GM06990 (cell line): Measurements from ENCODE around the gene TNFRSF12A.
A peak's percentile ranks its signal among the peaks of the same experiment; 100 is the strongest.

Source experiments
- DNase-seq: peaks from one replicate; pipeline ENCODE4 v3.0.0-alpha.2; 2011; ENCODE audit not compliant: insufficient read length; ENCODE audit errors: extremely low read depth
- H3K27me3 ChIP-seq: replicated peaks from 2 replicates; pipeline ENCODE4 v1.6.0; 2011; ENCODE audit warnings: low read length; ENCODE audit not compliant: control insufficient read depth, insufficient read depth
- H3K36me3 ChIP-seq: 2 replicates; pipeline ENCODE4 v1.5.1; 2011; ENCODE audit warnings: low read length; ENCODE audit not compliant: control insufficient read depth, insufficient read depth
- H3K4me3 ChIP-seq: replicated peaks from 2 replicates; pipeline ENCODE4 v1.5.1; 2011; ENCODE audit warnings: low read depth, mild to moderate bottlenecking, control low read depth, low read length
- CTCF ChIP-seq: IDR thresholded peaks from 2 replicates; pipeline ENCODE4 v1.5.1; 2011; ENCODE audit warnings: low read length, control low read depth, mild to moderate bottlenecking, inconsistent platforms; ENCODE audit not compliant: insufficient read depth, poor library complexity, severe bottlenecking

Gene TNFRSF12A

GRCh38 chr16:3059041-3059722, 39.0 kb downstream of the TNFRSF12A start:
- peak; percentile 88 for DNase-seq
- peak; percentile 38 for TF ChIP-seq CTCF
- no peaks in the 10 kb centered on the region for H3K27me3 ChIP-seq
- no peaks in the 10 kb centered on the region; the same call in 1 of the 2 replicates for H3K36me3 ChIP-seq
- peak overlapping the region; percentile 98 for H3K4me3 ChIP-seq

- Histone ChIP-seq H3K36me3 (no peaks in the 10 kb centered on the region; the same call in 1 of the 2 replicates), H3K4me3 (peak overlapping the region; percentile 98), H3K27me3 (no peaks in the 10 kb centered on the region)
- no peak for TF ChIP-seq CTCF
- no peak for DNase-seq
These were observed 39.6 kb downstream of the TNFRSF12A start for GRCh38 chr16:3059723-3060242.

DNA sequence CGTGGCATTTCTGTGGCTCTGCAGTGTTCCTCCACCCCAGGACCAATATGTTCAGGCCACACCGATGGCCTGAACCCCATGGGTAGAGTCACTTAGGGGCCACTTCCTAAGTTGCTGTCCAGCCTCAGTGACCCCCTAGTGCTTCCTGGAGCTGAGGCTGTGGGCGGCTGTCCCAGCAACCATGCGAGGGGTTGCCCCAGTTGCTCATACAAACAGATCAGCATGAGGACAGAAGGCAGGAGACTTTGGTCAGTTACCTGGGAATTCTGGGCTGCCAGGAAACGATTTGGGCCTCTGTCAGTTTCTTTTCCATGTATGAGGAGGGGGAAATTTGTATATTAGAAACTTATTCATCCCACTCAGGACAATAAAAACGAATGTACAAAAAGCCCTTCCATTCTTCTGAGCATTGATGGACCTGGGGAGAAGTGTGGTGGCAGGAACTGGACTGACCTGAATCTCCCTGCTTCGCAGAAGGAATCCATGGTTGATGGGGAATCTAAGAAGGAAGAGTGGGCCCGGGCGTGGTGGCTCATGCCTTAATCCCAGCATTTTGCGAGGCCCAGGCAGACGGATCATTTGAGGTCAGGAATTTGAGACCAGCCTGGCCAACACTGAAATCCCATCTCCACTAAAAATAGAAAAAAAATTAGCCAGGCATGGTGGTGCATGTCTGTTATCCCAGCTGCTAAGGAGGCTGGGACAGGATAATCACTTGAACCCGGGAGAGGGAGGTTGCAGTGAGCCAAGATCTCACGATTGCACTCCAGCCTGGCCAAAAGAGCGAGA, 40.4 kb downstream of the TNFRSF12A start:
- no peaks in the 10 kb centered on the region; the same call in 1 of the 2 replicates for H3K36me3 ChIP-seq
- H3K4me3 ChIP-seq: no peak overlapping the region
- no peaks in the 10 kb centered on the region for H3K27me3 ChIP-seq
- no peak for DNase-seq
- TF ChIP-seq CTCF: no peak

GRCh38 chr16:3062553-3062952, 42.4 kb downstream of the TNFRSF12A start:
- no peak for TF ChIP-seq CTCF
- no peaks in the 10 kb centered on the region for H3K36me3 ChIP-seq
- H3K27me3 ChIP-seq: no peaks in the 10 kb centered on the region
- no peak for DNase-seq
- no peak overlapping the region for H3K4me3 ChIP-seq

DNA sequence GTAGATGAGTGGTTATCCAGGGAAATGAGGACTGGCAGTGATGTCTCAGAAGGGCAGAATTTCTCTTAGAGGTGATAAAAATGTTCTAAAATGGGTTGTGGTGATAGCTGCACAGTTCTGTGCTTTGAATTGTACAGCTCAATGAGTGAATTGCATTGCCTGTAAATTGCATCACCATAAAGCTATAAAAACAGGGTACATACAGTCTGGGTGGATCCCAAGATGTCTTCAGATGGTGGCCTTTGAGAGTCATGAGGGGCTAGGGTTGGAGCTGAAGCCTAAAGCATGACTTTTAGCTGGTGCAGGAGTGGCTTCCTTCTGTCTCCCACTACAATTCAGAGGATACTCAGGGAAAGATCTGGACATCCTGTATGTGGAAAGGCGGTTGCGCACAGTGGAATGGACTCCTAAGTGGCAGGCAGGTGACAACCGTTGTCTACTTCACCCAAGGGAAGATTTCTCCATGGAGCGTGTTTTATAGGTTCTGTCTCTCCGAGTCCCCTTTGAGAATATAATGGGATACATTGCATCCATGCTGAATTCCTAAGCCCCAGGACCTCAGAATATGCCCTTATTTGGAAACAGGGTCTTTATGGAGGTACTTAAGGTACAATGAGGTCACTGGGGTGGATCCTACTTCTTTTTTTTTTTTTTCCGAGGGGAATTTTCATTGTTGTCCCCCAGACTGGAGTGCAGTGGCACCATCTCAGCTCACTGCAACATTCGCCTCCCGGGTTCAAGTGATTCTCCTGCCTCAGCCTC, 43.6 kb downstream of the TNFRSF12A start:
- no peak for TF ChIP-seq CTCF
- H3K36me3 ChIP-seq: peaks cover 3% of the 10 kb centered on the region

More for the DNA sequence above, 43.6 kb downstream of the TNFRSF12A start:
- no peak for DNase-seq
- no peaks in the 10 kb centered on the region for H3K27me3 ChIP-seq
- H3K4me3 ChIP-seq: no peak overlapping the region
